Measurements from ENCODE around the gene PLA2G2F.

The PLA2G2F gene

DNA sequence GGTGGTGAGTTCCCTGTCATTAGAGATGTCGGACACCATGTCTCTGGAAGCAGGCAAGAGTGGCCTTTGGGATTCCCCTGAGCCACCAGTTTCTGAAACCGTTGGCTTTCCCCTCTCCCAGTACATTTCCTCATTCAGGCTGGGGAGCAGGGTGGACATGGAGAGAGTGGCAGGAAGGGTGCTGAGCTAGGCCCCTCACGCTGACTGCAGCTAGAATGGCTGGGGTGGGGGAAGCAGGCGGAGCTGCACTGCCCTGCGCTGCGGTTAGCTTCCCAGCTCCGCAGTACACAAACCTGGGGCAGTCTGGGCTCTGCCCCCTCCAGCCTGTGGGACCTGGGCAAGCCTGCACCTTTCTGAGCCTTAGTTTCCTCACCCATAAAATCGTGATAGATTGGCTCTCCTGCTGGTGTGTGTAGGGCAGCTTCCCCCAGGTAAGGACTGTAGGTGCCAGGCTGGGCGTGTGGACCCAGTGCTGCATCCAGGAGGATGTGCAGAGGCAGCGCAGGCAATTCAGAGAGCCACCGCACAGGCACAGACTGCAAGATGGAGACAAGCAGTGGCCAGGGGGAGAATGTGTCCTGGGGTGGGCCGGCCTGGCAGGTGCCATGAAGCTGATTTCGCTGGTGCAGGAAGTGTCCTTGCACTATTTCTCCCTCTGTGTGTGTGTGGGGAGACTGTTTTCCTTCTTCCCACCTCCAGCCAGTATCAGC, 3.0 kb downstream of the PLA2G2F start:
- CTCF ChIA-PET: interaction anchor here (1.1 to 1.5 kb wide), 2 partner anchors 30 to 41 kb away, joined by 4 to 6 read pairs; no protein-coding TSS in a partner anchor

DNA sequence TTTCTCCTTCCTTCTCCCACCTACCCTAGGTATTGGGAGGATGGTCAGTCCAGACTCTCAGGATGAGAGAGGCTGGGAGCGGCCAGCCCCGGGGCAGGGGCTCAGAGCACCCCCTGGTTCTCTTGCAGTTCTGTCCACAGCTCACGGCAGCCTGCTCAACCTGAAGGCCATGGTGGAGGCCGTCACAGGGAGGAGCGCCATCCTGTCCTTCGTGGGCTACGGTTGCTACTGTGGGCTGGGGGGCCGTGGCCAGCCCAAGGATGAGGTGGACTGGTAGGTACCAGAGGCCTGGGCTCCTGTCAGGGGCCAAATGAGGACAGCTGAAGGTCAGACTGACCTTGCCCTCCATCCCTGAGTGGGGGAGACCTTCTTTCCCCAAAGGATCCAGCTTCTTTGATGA, 4.2 kb downstream of the PLA2G2F start:
- Histone ChIP-seq H3K36me3 (ENCODE audit: control insufficient read depth in 2 of 2, insufficient read depth in 1 of 2, low read length in 2 of 2) (no peaks in the 10 kb centered on the region), H3K4me1 (ENCODE audit: control insufficient read depth, insufficient read depth, low read length) (no peaks in the 10 kb centered on the region), H3K9me3 (ENCODE audit: control insufficient read depth, insufficient read depth, low read depth, low read length) (no peaks in the 10 kb centered on the region), H3K4me3 (ENCODE audit: low read depth, low read length) (no peak overlapping the region), H3K27ac (ENCODE audit: extremely low read depth, low read depth, low read length) (no peak overlapping the region)
- POLR2A ChIA-PET: no interaction called here
- TF ChIP-seq OSR2 (tag by site-specific recombination; IDR thresholded peaks at IDR 0.05): no peak
- no peak for TF ChIP-seq KLF1 (tag by site-specific recombination; IDR thresholded peaks at IDR 0.05)
- TF ChIP-seq SETDB1 (IDR thresholded peaks at IDR 0.05; ENCODE audit: insufficient read length, low read length): no peak
- CTCF ChIA-PET: interaction anchor here (1.1 to 1.5 kb wide), 2 partner anchors 31 to 42 kb away, joined by 4 to 6 read pairs; no protein-coding TSS in a partner anchor

More for the DNA sequence above, 3.0 kb downstream of the PLA2G2F start:
- no peaks in the 10 kb centered on the region for H3K4me1 ChIP-seq (ENCODE audit: control insufficient read depth, insufficient read depth, low read length)
- H3K4me3 ChIP-seq (ENCODE audit: low read depth, low read length): no peak overlapping the region
- no peak for TF ChIP-seq ZNF311 (tag by site-specific recombination; IDR thresholded peaks at IDR 0.05; ENCODE audit: borderline replicate concordance)
- TF ChIP-seq KLF9 (tag by site-specific recombination; IDR thresholded peaks at IDR 0.05; ENCODE audit: low read depth): no peak
- TF ChIP-seq SP2 (tag by site-specific recombination; IDR thresholded peaks at IDR 0.05): no peak
- TF ChIP-seq PRDM1 (tag by site-specific recombination; IDR thresholded peaks at IDR 0.05): no peak
- TF ChIP-seq GLI2 (tag by site-specific recombination; IDR thresholded peaks at IDR 0.05; ENCODE audit: borderline replicate concordance, low read depth): no peak
- TF ChIP-seq ZNF777 (tag by site-specific recombination; IDR thresholded peaks at IDR 0.05; ENCODE audit: borderline replicate concordance): no peak
- H3K36me3 ChIP-seq (ENCODE audit: control insufficient read depth in 2 of 2, insufficient read depth in 1 of 2, low read length in 2 of 2): no peaks in the 10 kb centered on the region
- POLR2A ChIA-PET: no interaction called here
- no peak overlapping the region for H3K27ac ChIP-seq (ENCODE audit: extremely low read depth, low read depth, low read length)
- H3K9me3 ChIP-seq (ENCODE audit: control insufficient read depth, insufficient read depth, low read depth, low read length): no peaks in the 10 kb centered on the region

DNA sequence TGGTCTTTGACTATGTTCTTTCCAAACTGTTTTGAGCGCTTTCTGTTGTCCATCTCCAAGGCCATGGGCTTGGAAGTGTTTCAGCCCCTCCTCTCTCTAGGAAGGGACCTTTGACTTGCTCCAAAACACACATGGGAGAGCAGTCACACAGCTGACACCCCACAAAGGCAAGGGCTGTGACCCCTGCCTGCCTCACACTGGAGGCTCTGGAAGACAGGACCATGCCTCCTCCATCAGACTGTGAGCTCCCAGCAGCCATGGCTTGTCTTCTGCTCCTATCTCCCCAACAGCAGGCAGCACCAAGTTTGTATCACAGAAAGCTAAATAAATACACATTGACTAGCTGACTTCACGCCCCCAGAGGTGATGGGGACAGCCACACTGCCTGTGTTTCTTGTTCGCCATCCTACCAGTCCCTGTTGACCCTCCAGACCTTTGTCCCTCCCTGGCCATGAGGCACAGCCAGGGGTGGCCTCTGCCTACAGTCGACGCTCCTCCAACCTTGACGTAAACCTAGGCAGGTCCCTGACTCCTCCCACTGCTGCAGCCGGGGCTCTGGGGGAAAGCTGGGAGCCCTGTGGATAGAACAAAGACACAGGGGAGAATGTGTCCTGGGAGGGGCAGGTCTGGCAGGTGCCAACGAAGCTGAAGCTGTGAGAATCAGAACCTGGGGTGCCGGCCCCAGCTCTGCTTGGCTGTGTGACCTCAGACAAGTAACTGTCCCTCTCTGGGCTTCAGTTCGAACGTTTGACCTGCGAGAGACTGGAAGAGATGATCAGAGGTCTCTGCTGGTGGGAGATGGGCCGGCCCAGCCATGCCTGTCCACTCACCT, 4.8 kb downstream of the PLA2G2F start:
- ChIA-PET CTCF (interaction anchor here (1.1 to 1.5 kb wide), 2 partner anchors 9 to 42 kb away, joined by 4 to 6 read pairs; no protein-coding TSS in a partner anchor), POLR2A (no interaction called here)
- Histone ChIP-seq H3K4me3 (ENCODE audit: low read depth, low read length) (no peak overlapping the region), H3K27ac (ENCODE audit: extremely low read depth, low read depth, low read length) (no peak overlapping the region), H3K4me1 (ENCODE audit: control insufficient read depth, insufficient read depth, low read length) (no peaks in the 10 kb centered on the region), H3K9me3 (ENCODE audit: control insufficient read depth, insufficient read depth, low read depth, low read length) (no peaks in the 10 kb centered on the region), H3K36me3 (ENCODE audit: control insufficient read depth in 2 of 2, insufficient read depth in 1 of 2, low read length in 2 of 2) (no peaks in the 10 kb centered on the region)
- TF ChIP-seq REPIN1 (tag by site-specific recombination; IDR thresholded peaks at IDR 0.05; ENCODE audit: low read depth): no peak
- no peak for TF ChIP-seq ZNF555 (tag by site-specific recombination; conservative IDR thresholded peaks at IDR 0.05)
- no peak for TF ChIP-seq ZNF10 (tag by site-specific recombination; IDR thresholded peaks at IDR 0.05)

DNA sequence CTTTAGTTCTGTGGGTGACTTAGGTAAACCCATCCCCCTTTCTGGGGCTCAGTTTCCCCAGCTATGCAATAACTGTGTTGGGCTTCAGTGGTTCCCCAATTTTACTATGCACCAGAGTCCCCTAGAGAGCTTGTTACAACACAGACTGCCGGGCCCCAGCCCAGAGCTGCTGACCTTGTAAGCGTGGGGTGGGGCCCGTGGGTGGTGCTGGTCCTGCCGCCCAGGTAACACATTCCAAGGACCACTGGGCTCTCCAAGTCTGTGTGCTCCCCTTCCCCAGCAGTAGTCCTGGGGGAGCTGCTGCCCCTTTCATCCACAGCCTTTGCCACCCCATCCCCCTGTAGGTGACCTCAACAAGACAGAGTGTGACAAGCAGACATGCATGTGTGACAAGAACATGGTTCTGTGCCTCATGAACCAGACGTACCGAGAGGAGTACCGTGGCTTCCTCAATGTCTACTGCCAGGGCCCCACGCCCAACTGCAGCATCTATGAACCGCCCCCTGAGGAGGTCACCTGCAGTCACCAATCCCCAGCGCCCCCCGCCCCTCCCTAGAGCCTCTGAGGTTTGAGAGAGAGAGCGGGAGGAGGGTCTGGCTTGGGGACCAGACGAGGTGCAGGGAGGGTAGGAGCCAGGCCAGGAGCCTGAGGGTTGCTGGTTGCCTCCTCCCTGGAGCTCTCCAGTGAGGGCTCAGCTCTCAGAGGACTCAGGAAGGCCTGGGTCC, 8.9 kb downstream of the PLA2G2F start:
- CTCF ChIA-PET: interaction anchor here (0.6 to 1.4 kb wide), 2 partner anchors 15 to 212 kb away, joined by 3 read pairs; no protein-coding TSS in a partner anchor
- Histone ChIP-seq H3K9me3 (ENCODE audit: control insufficient read depth, insufficient read depth, low read depth, low read length) (no peaks in the 10 kb centered on the region), H3K4me1 (ENCODE audit: control insufficient read depth, insufficient read depth, low read length) (no peaks in the 10 kb centered on the region), H3K27ac (ENCODE audit: extremely low read depth, low read depth, low read length) (no peak overlapping the region), H3K4me3 (ENCODE audit: low read depth, low read length) (no peak overlapping the region), H3K36me3 (ENCODE audit: control insufficient read depth in 2 of 2, insufficient read depth in 1 of 2, low read length in 2 of 2) (no peaks in the 10 kb centered on the region)
- POLR2A ChIA-PET: no interaction called here
- no peak for TF ChIP-seq ZNF623 (tag by site-specific recombination; IDR thresholded peaks at IDR 0.05)
- no peak for TF ChIP-seq ZFP3 (tag by site-specific recombination; IDR thresholded peaks at IDR 0.05; ENCODE audit: low read depth)
- TF ChIP-seq, protein P1, sequence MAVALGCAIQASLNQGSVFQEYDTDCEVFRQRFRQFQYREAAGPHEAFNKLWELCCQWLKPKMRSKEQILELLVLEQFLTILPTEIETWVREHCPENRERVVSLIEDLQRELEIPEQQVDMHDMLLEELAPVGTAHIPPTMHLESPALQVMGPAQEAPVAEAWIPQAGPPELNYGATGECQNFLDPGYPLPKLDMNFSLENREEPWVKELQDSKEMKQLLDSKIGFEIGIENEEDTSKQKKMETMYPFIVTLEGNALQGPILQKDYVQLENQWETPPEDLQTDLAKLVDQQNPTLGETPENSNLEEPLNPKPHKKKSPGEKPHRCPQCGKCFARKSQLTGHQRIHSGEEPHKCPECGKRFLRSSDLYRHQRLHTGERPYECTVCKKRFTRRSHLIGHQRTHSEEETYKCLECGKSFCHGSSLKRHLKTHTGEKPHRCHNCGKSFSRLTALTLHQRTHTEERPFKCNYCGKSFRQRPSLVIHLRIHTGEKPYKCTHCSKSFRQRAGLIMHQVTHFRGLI (tag by site-specific recombination; IDR thresholded peaks at IDR 0.05): no peak
- TF ChIP-seq, protein P2, sequence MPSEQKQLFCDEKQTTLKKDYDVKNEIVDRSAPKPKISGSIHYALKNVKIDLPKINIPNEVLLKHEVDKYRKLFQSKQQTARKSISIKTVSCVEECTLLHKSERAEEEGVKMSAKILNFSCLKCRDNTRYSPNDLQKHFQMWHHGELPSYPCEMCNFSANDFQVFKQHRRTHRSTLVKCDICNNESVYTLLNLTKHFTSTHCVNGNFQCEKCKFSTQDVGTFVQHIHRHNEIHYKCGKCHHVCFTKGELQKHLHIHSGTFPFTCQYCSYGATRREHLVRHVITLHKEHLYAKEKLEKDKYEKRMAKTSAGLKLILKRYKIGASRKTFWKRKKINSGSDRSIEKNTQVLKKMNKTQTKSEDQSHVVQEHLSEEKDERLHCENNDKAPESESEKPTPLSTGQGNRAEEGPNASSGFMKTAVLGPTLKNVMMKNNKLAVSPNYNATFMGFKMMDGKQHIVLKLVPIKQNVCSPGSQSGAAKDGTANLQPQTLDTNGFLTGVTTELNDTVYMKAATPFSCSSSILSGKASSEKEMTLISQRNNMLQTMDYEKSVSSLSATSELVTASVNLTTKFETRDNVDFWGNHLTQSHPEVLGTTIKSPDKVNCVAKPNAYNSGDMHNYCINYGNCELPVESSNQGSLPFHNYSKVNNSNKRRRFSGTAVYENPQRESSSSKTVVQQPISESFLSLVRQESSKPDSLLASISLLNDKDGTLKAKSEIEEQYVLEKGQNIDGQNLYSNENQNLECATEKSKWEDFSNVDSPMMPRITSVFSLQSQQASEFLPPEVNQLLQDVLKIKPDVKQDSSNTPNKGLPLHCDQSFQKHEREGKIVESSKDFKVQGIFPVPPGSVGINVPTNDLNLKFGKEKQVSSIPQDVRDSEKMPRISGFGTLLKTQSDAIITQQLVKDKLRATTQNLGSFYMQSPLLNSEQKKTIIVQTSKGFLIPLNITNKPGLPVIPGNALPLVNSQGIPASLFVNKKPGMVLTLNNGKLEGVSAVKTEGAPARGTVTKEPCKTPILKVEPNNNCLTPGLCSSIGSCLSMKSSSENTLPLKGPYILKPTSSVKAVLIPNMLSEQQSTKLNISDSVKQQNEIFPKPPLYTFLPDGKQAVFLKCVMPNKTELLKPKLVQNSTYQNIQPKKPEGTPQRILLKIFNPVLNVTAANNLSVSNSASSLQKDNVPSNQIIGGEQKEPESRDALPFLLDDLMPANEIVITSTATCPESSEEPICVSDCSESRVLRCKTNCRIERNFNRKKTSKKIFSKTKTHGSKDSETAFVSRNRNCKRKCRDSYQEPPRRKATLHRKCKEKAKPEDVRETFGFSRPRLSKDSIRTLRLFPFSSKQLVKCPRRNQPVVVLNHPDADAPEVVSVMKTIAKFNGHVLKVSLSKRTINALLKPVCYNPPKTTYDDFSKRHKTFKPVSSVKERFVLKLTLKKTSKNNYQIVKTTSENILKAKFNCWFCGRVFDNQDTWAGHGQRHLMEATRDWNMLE (tag by site-specific recombination; conservative IDR thresholded peaks at IDR 0.05; ENCODE audit: low read depth): no peak
- no peak for TF ChIP-seq ZNF140 (tag by site-specific recombination; IDR thresholded peaks at IDR 0.05)
- no peak for TF ChIP-seq GLIS2 (tag by site-specific recombination; IDR thresholded peaks at IDR 0.05)
- TF ChIP-seq ZBTB20 (tag by site-specific recombination; IDR thresholded peaks at IDR 0.05): no peak

Measured in HEK293 (cell line).